HEK293 (cell line): Measurements from ENCODE around the gene ASTN2.

Source experiments
- CTCF ChIA-PET: fragments of 350-600 bp; formaldehyde crosslinking; extraction: SDS; loops from one replicate; lab custom pipeline; 2021; ENCODE audit warnings: antibody characterized with exemption; lab: Yijun Ruan, JAX
- POLR2A ChIA-PET: fragments of 300-600 bp; formaldehyde crosslinking; extraction: SDS; loops from one replicate; lab custom pipeline; 2020; ENCODE audit warnings: antibody characterized with exemption, inconsistent platforms; lab: Yijun Ruan, JAX
- H3K27ac ChIP-seq: fragments of 200-500 bp; sonication (Bioruptor generic); 2 replicates; pipeline ENCODE4 v1.5.1; 2014; ENCODE audit warnings: low read depth, low read length, control low read depth, inconsistent platforms; ENCODE audit errors: extremely low read depth
- H3K36me3 ChIP-seq, 2 experiments: fragments of 200-500 bp in 1 of 2; sonication (Bioruptor generic) in 1 of 2; 1 replicate in 1 of 2; 2 replicates in 1 of 2; pipeline ENCODE4 v1.5.1; 2014 to 2017; ENCODE audit warnings: inconsistent platforms in 2 of 2, low read length in 2 of 2; ENCODE audit not compliant: control insufficient read depth in 2 of 2, insufficient read depth in 1 of 2
- H3K4me1 ChIP-seq: fragments of 200-500 bp; sonication (Bioruptor generic); 2 replicates; pipeline ENCODE4 v1.5.1; 2014; ENCODE audit warnings: mild to moderate bottlenecking, low read length, inconsistent platforms; ENCODE audit not compliant: control insufficient read depth, insufficient read depth
- H3K4me3 ChIP-seq: 2 replicates; pipeline ENCODE4 v1.5.1; 2011; ENCODE audit warnings: low read depth, mild to moderate bottlenecking, control low read depth, low read length, moderate library complexity
- H3K9me3 ChIP-seq: fragments of 200-500 bp; sonication (Bioruptor generic); 2 replicates; pipeline ENCODE4 v1.5.1; 2014; ENCODE audit warnings: low read depth, low read length, inconsistent platforms; ENCODE audit not compliant: control insufficient read depth, insufficient read depth
- BCL11B ChIP-seq: fragments of 450-650 bp; formaldehyde crosslinking; IDR thresholded peaks from 2 replicates; pipeline ENCODE4 v1.5.1; 2016; ENCODE audit warnings: low read depth, missing biosample characterization, missing genetic modification characterization
- ELK4 ChIP-seq: IDR thresholded peaks from 2 replicates; pipeline ENCODE4 v1.6.1; 2011; ENCODE audit warnings: mild to moderate bottlenecking, low read depth, low read length, borderline replicate concordance
- HIC1 ChIP-seq: fragments of 450-650 bp; formaldehyde crosslinking; IDR thresholded peaks from 2 replicates; pipeline ENCODE4 v1.5.1; 2016; ENCODE audit warnings: missing biosample characterization, missing genetic modification characterization
- HOXA7 ChIP-seq: sonication (generic); formaldehyde crosslinking; IDR thresholded peaks from 2 replicates; pipeline ENCODE4 v1.8.1; 2022; ENCODE audit warnings: missing genetic modification reagents, borderline replicate concordance
- MZF1 ChIP-seq: fragments of 450-650 bp; formaldehyde crosslinking; IDR thresholded peaks from 2 replicates; pipeline ENCODE4 v1.5.1; 2017; ENCODE audit warnings: missing biosample characterization, missing genetic modification characterization, borderline replicate concordance
- OSR2 ChIP-seq: fragments of 450-650 bp; formaldehyde crosslinking; IDR thresholded peaks from 2 replicates; pipeline ENCODE4 v1.5.1; 2016; ENCODE audit warnings: missing biosample characterization, missing genetic modification characterization
- ZBTB7A ChIP-seq: fragments of 450-650 bp; formaldehyde crosslinking; IDR thresholded peaks from 2 replicates; pipeline ENCODE4 v1.5.1; 2016; ENCODE audit warnings: low read depth, missing biosample characterization, missing genetic modification characterization
- ZIC2 ChIP-seq: fragments of 450-650 bp; formaldehyde crosslinking; IDR thresholded peaks from 2 replicates; pipeline ENCODE4 v1.5.1; 2016; ENCODE audit warnings: missing biosample characterization, missing genetic modification characterization
- ZNF112 ChIP-seq: fragments of 450-650 bp; formaldehyde crosslinking; IDR thresholded peaks from 2 replicates; pipeline ENCODE4 v1.5.0; 2017; ENCODE audit warnings: missing biosample characterization, missing genetic modification characterization
- ZNF138 ChIP-seq: fragments of 450-650 bp; formaldehyde crosslinking; IDR thresholded peaks from 2 replicates; pipeline ENCODE4 v1.5.1; 2016; ENCODE audit warnings: missing biosample characterization, missing genetic modification characterization, borderline replicate concordance
- ZNF2 ChIP-seq: fragments of 450-650 bp; formaldehyde crosslinking; IDR thresholded peaks from 2 replicates; pipeline ENCODE4 v1.5.1; 2016; ENCODE audit warnings: missing biosample characterization, missing genetic modification characterization
- ZNF354C ChIP-seq: fragments of 450-650 bp; formaldehyde crosslinking; IDR thresholded peaks from 2 replicates; pipeline ENCODE4 v1.5.1; 2016; ENCODE audit warnings: missing biosample characterization, missing genetic modification characterization, low read depth, borderline replicate concordance
- ZNF513 ChIP-seq: fragments of 450-650 bp; IDR thresholded peaks from 2 replicates; pipeline ENCODE4 v1.5.1; 2018; ENCODE audit warnings: missing biosample characterization, missing genetic modification characterization
- ZNF561 ChIP-seq: fragments of 450-650 bp; IDR thresholded peaks from 2 replicates; pipeline ENCODE4 v1.5.1; 2018; ENCODE audit warnings: missing biosample characterization, missing genetic modification characterization, borderline replicate concordance
- ZNF571 ChIP-seq: fragments of 450-650 bp; formaldehyde crosslinking; IDR thresholded peaks from 2 replicates; pipeline ENCODE4 v1.5.0; 2017; ENCODE audit warnings: missing biosample characterization, missing genetic modification characterization
- ZNF585B ChIP-seq: fragments of 450-650 bp; formaldehyde crosslinking; IDR thresholded peaks from 2 replicates; pipeline ENCODE4 v1.5.1; 2016; ENCODE audit warnings: missing biosample characterization, missing genetic modification characterization
- ZNF624 ChIP-seq: fragments of 450-650 bp; formaldehyde crosslinking; IDR thresholded peaks from 2 replicates; pipeline ENCODE4 v1.5.1; 2017; ENCODE audit warnings: missing biosample characterization, missing genetic modification characterization
- ZNF707 ChIP-seq: fragments of 450-650 bp; formaldehyde crosslinking; IDR thresholded peaks from 2 replicates; pipeline ENCODE4 v1.5.1; 2016; ENCODE audit warnings: missing biosample characterization, missing genetic modification characterization
- ZSCAN30 ChIP-seq: fragments of 450-650 bp; IDR thresholded peaks from 2 replicates; pipeline ENCODE4 v1.5.1; 2018; ENCODE audit warnings: missing biosample characterization, mild to moderate bottlenecking, missing genetic modification characterization, moderate library complexity
- ZXDB ChIP-seq: fragments of 450-650 bp; formaldehyde crosslinking; IDR thresholded peaks from 2 replicates; pipeline ENCODE4 v1.5.1; 2016; ENCODE audit warnings: missing biosample characterization, missing genetic modification characterization
- TF ChIP-seq, protein P1 (sequence below): fragments of 450-650 bp; formaldehyde crosslinking; IDR thresholded peaks from 2 replicates; pipeline ENCODE4 v1.5.1; 2016; ENCODE audit warnings: missing biosample characterization, missing genetic modification characterization
- TF ChIP-seq, protein P2 (sequence below): fragments of 450-650 bp; formaldehyde crosslinking; IDR thresholded peaks from 2 replicates; pipeline ENCODE4 v1.5.1; 2016; ENCODE audit warnings: missing biosample characterization, missing genetic modification characterization

ASTN2 gene

GRCh38 chr9:117405950-117406705 is 8.7 kb downstream of the ASTN2 start:
- CTCF ChIA-PET, result interaction anchor here (0.6 to 0.7 kb wide), 4 partner anchors 8 to 288 kb away, joined by 3 to 5 read pairs (median 4); no protein-coding TSS in a partner anchor
- TF ChIP-seq ZNF138 (tag by site-specific recombination) (no peak), ELK4 (no peak), ZNF707 (tag by site-specific recombination) (no peak), MZF1 (tag by site-specific recombination) (no peak), ZIC2 (tag by site-specific recombination) (no peak)
- TF ChIP-seq, all 188 proteins: peak for 0
- no peak overlapping the region for H3K4me3 ChIP-seq
- no peak overlapping the region for H3K27ac ChIP-seq
- H3K4me1 ChIP-seq, result no peaks in the 10 kb centered on the region
- H3K9me3 ChIP-seq, result no peaks in the 10 kb centered on the region
- POLR2A ChIA-PET, result no interaction called here
- H3K36me3 ChIP-seq, result no peaks in the 10 kb centered on the region

GRCh38 chr9:117403848-117404247 is 11.0 kb downstream of the ASTN2 start:
- POLR2A ChIA-PET, result interaction anchor here (1.0 kb wide), 1 partner anchor 11 kb away, joined by 3 read pairs; the partner anchor contains the start of gene ASTN2

DNA sequence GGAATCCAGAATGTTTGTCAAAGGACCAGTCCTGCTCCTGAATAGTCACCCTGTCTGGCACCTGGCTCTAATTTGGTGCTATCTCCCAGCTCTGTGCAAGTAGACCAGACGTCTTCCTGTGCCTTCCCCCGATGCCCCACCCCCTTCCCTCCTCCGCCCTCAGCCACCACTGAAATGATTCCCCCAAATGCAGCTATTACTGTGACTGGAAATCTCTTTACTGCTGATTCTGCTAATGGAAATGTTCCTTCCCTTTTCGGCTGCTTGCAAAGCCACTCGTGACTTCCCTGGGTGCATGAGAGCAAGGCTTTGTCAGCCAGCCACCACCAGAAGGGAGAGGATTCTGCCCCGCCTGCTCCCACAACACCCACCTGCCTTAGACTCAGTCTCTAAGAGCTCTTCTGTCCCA is 11.4 kb downstream of the ASTN2 start:
- no peak overlapping the region for H3K4me3 ChIP-seq
- H3K4me1 ChIP-seq, result peaks cover 5% of the 10 kb centered on the region; the same call in 1 of the 2 replicates
- no peak overlapping the region for H3K27ac ChIP-seq
- H3K9me3 ChIP-seq, result no peaks in the 10 kb centered on the region
- POLR2A ChIA-PET, result no interaction called here
- no peaks in the 10 kb centered on the region for H3K36me3 ChIP-seq
- CTCF ChIA-PET, result interaction anchor here (0.7 to 1.2 kb wide), 2 partner anchors 11 kb away, joined by 3 to 5 read pairs; partner anchors contain the start of gene ASTN2
- TF ChIP-seq ZNF112 (tag by site-specific recombination) (no peak), OSR2 (tag by site-specific recombination) (no peak), HOXA7 (CRISPR knock-in tag) (no peak), ZXDB (tag by site-specific recombination) (no peak), ZNF585B (tag by site-specific recombination) (no peak), BCL11B (tag by site-specific recombination) (no peak), ZNF571 (tag by site-specific recombination) (no peak), ZSCAN30 (tag by site-specific recombination) (no peak), ZNF513 (tag by site-specific recombination) (no peak), ZNF354C (tag by site-specific recombination) (no peak), ZBTB7A (tag by site-specific recombination) (no peak)

More at GRCh38 chr9:117403848-117404247, 11.0 kb downstream of the ASTN2 start:
- H3K4me1 ChIP-seq, result peaks cover 5% of the 10 kb centered on the region; the same call in 1 of the 2 replicates
- no peaks in the 10 kb centered on the region for H3K36me3 ChIP-seq
- CTCF ChIA-PET, result interaction anchor here (0.7 to 1.1 kb wide), 2 partner anchors 10 to 11 kb away, joined by 3 to 5 read pairs; partner anchors contain the start of gene ASTN2
- H3K4me3 ChIP-seq, result no peak overlapping the region
- TF ChIP-seq HIC1 (no peak), ZNF561 (tag by site-specific recombination) (no peak), ZNF624 (tag by site-specific recombination) (no peak), ZNF354C (tag by site-specific recombination) (no peak), ZNF2 (tag by site-specific recombination) (no peak)
- TF ChIP-seq, protein P1, sequence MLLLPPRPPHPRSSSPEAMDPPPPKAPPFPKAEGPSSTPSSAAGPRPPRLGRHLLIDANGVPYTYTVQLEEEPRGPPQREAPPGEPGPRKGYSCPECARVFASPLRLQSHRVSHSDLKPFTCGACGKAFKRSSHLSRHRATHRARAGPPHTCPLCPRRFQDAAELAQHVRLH, result no peak
- TF ChIP-seq, protein P2, sequence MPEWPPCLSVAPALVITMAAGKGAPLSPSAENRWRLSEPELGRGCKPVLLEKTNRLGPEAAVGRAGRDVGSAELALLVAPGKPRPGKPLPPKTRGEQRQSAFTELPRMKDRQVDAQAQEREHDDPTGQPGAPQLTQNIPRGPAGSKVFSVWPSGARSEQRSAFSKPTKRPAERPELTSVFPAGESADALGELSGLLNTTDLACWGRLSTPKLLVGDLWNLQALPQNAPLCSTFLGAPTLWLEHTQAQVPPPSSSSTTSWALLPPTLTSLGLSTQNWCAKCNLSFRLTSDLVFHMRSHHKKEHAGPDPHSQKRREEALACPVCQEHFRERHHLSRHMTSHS, result no peak
- no peaks in the 10 kb centered on the region for H3K9me3 ChIP-seq
- H3K27ac ChIP-seq, result no peak overlapping the region
